ENCODE measurements around the gene GNAS. TPM values are rescaled to one million over a fixed set of nuclear protein-coding genes. Genes with fewer than 3 reads are reported as not detected.

GNAS gene
- polyA plus RNA-seq, 10 donors: 3,040 to 3,735 (median 3,379) TPM

Other genes starting within 250 kb of the GNAS start
- 10 to 100 TPM; 33.5 to 81.8 (median 53.4) TPM for gene STX16, start 201.4 kb upstream of the GNAS start, polyA plus RNA-seq (ENCODE audit: insufficient read length in 10 of 10)
- gene NPEPL1, start 159.9 kb upstream of the GNAS start, polyA plus RNA-seq (ENCODE audit: insufficient read length in 10 of 10): 10 to 100 TPM; 26.4 to 59.7 (median 38.4) TPM
- gene GNAS-AS1, start 1.8 kb upstream of the GNAS start, polyA plus RNA-seq (ENCODE audit: insufficient read length in 10 of 10): 1 to 10 TPM; 1.5 to 4.1 (median 2.1) TPM
- gene NELFCD, start 128.5 kb downstream of the GNAS start, polyA plus RNA-seq (ENCODE audit: insufficient read length in 10 of 10): 10 to 100 TPM; 46.2 to 80.5 (median 59.5) TPM
- gene CTSZ, start 154.5 kb downstream of the GNAS start, polyA plus RNA-seq (ENCODE audit: insufficient read length in 10 of 10): 10 to 100 TPM; 58.6 to 98.5 (median 71.9) TPM
- 1 to 10 TPM in 3 of 10 donors, under 1 TPM in 7; 0.32 to 1.4 (median 0.83) TPM for gene TUBB1, start 166.7 kb downstream of the GNAS start, polyA plus RNA-seq (ENCODE audit: insufficient read length in 10 of 10)
- gene ATP5F1E, start 179.6 kb downstream of the GNAS start, polyA plus RNA-seq (ENCODE audit: insufficient read length in 10 of 10): 100 to 1,000 TPM; 157 to 199 (median 173) TPM
- gene PRELID3B, start 190.1 kb downstream of the GNAS start, polyA plus RNA-seq (ENCODE audit: insufficient read length in 10 of 10): 10 to 100 TPM; 42.7 to 59.0 (median 51.0) TPM

All from muscle of back (tissue), 10 donors.